MM.1S (cell line): ENCODE results near the gene ALG14.

Experiments
- DNase-seq: peaks from one replicate; pipeline ENCODE4 v3.0.0-alpha.2; 2015
- H2AFZ ChIP-seq: fragments of 300-600 bp; sonication (generic); 2 replicates; pipeline ENCODE4 v1.6.0; 2016; ENCODE audit warnings: antibody characterized with exemption, low read length
- H3F3A ChIP-seq: fragments of 300-600 bp; sonication (generic); 2 replicates; pipeline ENCODE4 v1.6.1; 2016; ENCODE audit warnings: mild to moderate bottlenecking, antibody characterized with exemption, low read length, moderate library complexity, mixed read lengths; ENCODE audit not compliant: insufficient read depth
- H3K27ac ChIP-seq: fragments of 300-600 bp; sonication (generic); 2 replicates; pipeline ENCODE4 v1.5.1; 2016; ENCODE audit warnings: mild to moderate bottlenecking, low read length
- H3K27me3 ChIP-seq: fragments of 300-600 bp; sonication (generic); replicated peaks from 2 replicates; pipeline ENCODE4 v1.6.0; 2016; ENCODE audit warnings: low read length; ENCODE audit not compliant: insufficient read depth
- H3K36me3 ChIP-seq: fragments of 300-600 bp; sonication (generic); replicated peaks from 2 replicates; pipeline ENCODE4 v1.6.1; 2016; ENCODE audit warnings: mild to moderate bottlenecking, low read length, mixed read lengths; ENCODE audit not compliant: insufficient read depth
- H3K4me1 ChIP-seq: fragments of 300-600 bp; sonication (generic); 2 replicates; pipeline ENCODE4 v1.6.1; 2016; ENCODE audit warnings: low read length, mixed read lengths
- H3K4me2 ChIP-seq: fragments of 300-600 bp; sonication (generic); 2 replicates; pipeline ENCODE4 v1.6.0; 2016; ENCODE audit warnings: low read depth, low read length
- H3K4me3 ChIP-seq: fragments of 300-600 bp; sonication (generic); 2 replicates; pipeline ENCODE4 v1.5.1; 2016; ENCODE audit warnings: low read length, mixed read lengths
- H3K79me2 ChIP-seq: fragments of 300-600 bp; sonication (generic); 2 replicates; pipeline ENCODE4 v1.6.1; 2016; ENCODE audit warnings: mixed run types, low read length, mixed read lengths
- H3K9ac ChIP-seq: fragments of 300-600 bp; sonication (generic); 2 replicates; pipeline ENCODE4 v1.6.1; 2016; ENCODE audit warnings: low read length, mixed read lengths
- H3K9me2 ChIP-seq: fragments of 300-600 bp; sonication (generic); replicated peaks from 2 replicates; pipeline ENCODE4 v1.6.1; 2016; ENCODE audit warnings: mild to moderate bottlenecking, low read length, mixed read lengths; ENCODE audit not compliant: insufficient read depth
- H3K9me3 ChIP-seq: fragments of 300-600 bp; sonication (generic); replicated peaks from 2 replicates; pipeline ENCODE4 v1.6.1; 2016; ENCODE audit warnings: mild to moderate bottlenecking, low read length, mixed read lengths; ENCODE audit not compliant: insufficient read depth
- H4K20me1 ChIP-seq: fragments of 300-600 bp; sonication (generic); 2 replicates; pipeline ENCODE4 v1.6.1; 2016; ENCODE audit warnings: mild to moderate bottlenecking, low read length, moderate library complexity, mixed read lengths; ENCODE audit not compliant: insufficient read depth
- CTCF ChIP-seq: fragments of 300-600 bp; sonication (generic); IDR thresholded peaks from 2 replicates; pipeline ENCODE4 v1.5.1; 2016; ENCODE audit warnings: antibody characterized with exemption, low read length, mixed read lengths
- EZH2 ChIP-seq: fragments of 300-600 bp; sonication (generic); optimal IDR thresholded peaks from 2 replicates; pipeline ENCODE3; 2017; ENCODE audit warnings: low read depth, mild to moderate bottlenecking, antibody characterized with exemption, low read length, mixed read lengths
- EZH2phosphoT487 ChIP-seq: fragments of 300-600 bp; sonication (generic); IDR thresholded peaks from 2 replicates; pipeline ENCODE4 v1.6.1; 2018; ENCODE audit warnings: antibody characterized with exemption, low read length

ALG14 gene

GRCh38 chr1:94979656-94980581, 92.8 kb downstream of the ALG14 start:
- Histone ChIP-seq H3K4me3 (no peak overlapping the region), H3F3A (no peaks in the 10 kb centered on the region), H3K4me2 (no peak overlapping the region), H3K79me2 (no peaks in the 10 kb centered on the region), H3K9me3 (no peaks in the 10 kb centered on the region), H3K9me2 (no peaks in the 10 kb centered on the region), H3K4me1 (no peaks in the 10 kb centered on the region), H3K27ac (no peak overlapping the region), H2AFZ (no peak overlapping the region), H3K36me3 (no peaks in the 10 kb centered on the region), H3K9ac (no peak overlapping the region), H3K27me3 (no peaks in the 10 kb centered on the region), H4K20me1 (no peaks in the 10 kb centered on the region)
- DNase-seq, result no peak
- no peak for TF ChIP-seq EZH2phosphoT487
- TF ChIP-seq CTCF, result no peak
- TF ChIP-seq EZH2, result no peak

DNA sequence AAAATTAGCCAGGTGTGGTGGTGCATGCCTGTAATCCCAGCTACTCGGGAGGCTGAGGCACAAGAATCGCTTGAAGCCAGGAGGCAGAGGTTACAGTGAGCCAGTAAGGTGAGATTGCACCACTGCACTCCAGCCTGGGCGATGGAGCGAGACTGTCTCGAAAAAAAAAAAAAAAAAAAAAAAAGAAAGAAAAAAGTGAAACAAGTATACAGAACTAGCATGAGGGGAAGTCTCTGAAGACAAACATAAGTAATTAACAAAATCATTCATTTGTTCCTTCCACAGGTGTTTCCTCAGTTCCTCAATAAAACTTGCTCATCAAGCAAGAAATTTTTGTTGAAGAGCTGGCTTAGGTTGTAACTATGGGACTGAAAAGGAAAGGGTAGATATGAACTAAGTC, 93.6 kb downstream of the ALG14 start:
- Histone ChIP-seq H4K20me1 (no peaks in the 10 kb centered on the region), H3F3A (no peaks in the 10 kb centered on the region), H3K27ac (no peak overlapping the region), H3K4me2 (no peak overlapping the region), H3K27me3 (no peaks in the 10 kb centered on the region), H3K79me2 (no peaks in the 10 kb centered on the region), H3K4me3 (no peak overlapping the region), H2AFZ (no peak overlapping the region), H3K9ac (no peak overlapping the region), H3K4me1 (no peaks in the 10 kb centered on the region), H3K36me3 (no peaks in the 10 kb centered on the region), H3K9me2 (no peaks in the 10 kb centered on the region), H3K9me3 (no peaks in the 10 kb centered on the region)
- TF ChIP-seq CTCF (no peak), EZH2phosphoT487 (no peak), EZH2 (no peak)
- no peak for DNase-seq

DNA sequence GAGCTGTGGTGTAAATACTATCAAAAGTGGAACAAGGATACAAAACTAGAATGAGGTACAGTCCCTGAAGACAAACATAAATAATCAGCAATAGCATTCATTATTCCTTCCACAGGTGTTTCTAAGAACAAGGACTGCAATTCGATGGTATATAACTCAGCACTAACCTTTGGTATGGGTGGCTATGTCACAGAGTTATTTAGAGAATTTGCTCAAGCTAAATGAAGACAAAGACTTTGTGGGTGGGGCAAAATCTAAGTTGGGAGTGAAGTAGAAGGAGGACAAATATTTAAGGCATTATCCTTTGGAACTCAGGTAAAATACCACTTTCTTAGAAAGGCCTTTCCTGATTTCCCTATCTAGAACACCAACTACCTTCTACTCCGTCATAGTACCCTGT, 94.3 kb downstream of the ALG14 start:
- Histone ChIP-seq H3K27me3 (no peaks in the 10 kb centered on the region), H3K4me2 (no peak overlapping the region), H3K9me2 (no peaks in the 10 kb centered on the region), H3K9ac (no peak overlapping the region), H3K36me3 (no peaks in the 10 kb centered on the region), H3K4me3 (no peak overlapping the region), H3K4me1 (no peaks in the 10 kb centered on the region), H4K20me1 (no peaks in the 10 kb centered on the region), H3K79me2 (no peaks in the 10 kb centered on the region), H3F3A (no peaks in the 10 kb centered on the region), H3K27ac (no peak overlapping the region), H2AFZ (no peak overlapping the region), H3K9me3 (no peaks in the 10 kb centered on the region)
- TF ChIP-seq EZH2phosphoT487, result no peak
- TF ChIP-seq CTCF, result no peak
- TF ChIP-seq EZH2, result no peak
- no peak for DNase-seq
